H9 (cell line): ENCODE measurements around the gene ATL1. TPM values are rescaled to one million over a fixed set of nuclear protein-coding genes. Genes with fewer than 3 reads are reported as not detected.

ENCODE experiments used
- DNase-seq: peaks from one replicate; pipeline ENCODE4 v3.0.0-alpha.2; 2017
- H2AFZ ChIP-seq: one replicate; pipeline ENCODE4 v1.6.1; 2013; ENCODE audit warnings: mild to moderate bottlenecking, low read length, control low read depth, moderate library complexity
- H2AK5ac ChIP-seq: 2 replicates; pipeline ENCODE4 v1.6.1; 2013; ENCODE audit warnings: low read length, control low read depth, mixed read lengths; ENCODE audit not compliant: insufficient read length
- H2BK120ac ChIP-seq: one replicate; pipeline ENCODE4 v1.6.1; 2013; ENCODE audit warnings: low read depth, mild to moderate bottlenecking, low read length, control low read depth, inconsistent platforms; ENCODE audit not compliant: poor library complexity, severe bottlenecking
- H2BK12ac ChIP-seq: 2 replicates; pipeline ENCODE4 v1.6.1; 2013; ENCODE audit warnings: low read length, control low read depth, mixed read lengths, low read depth; ENCODE audit not compliant: insufficient read length
- H2BK15ac ChIP-seq: 2 replicates; pipeline ENCODE4 v1.6.1; 2013; ENCODE audit warnings: low read depth, low read length, control low read depth
- H2BK20ac ChIP-seq: one replicate; pipeline ENCODE4 v1.6.1; 2013; ENCODE audit warnings: low read depth, mild to moderate bottlenecking, low read length, control low read depth, inconsistent platforms; ENCODE audit not compliant: poor library complexity, severe bottlenecking
- H2BK5ac ChIP-seq: 2 replicates; pipeline ENCODE4 v1.6.1; 2013; ENCODE audit warnings: low read length, control low read depth, mixed read lengths; ENCODE audit not compliant: insufficient read length
- H3K14ac ChIP-seq: 2 replicates; pipeline ENCODE4 v1.6.1; 2013; ENCODE audit warnings: low read length, control low read depth; ENCODE audit not compliant: insufficient read depth
- H3K18ac ChIP-seq: 2 replicates; pipeline ENCODE4 v1.6.1; 2013; ENCODE audit warnings: low read depth, mild to moderate bottlenecking, mixed read lengths, low read length, control low read depth; ENCODE audit not compliant: insufficient read length
- H3K23ac ChIP-seq: 2 replicates; pipeline ENCODE4 v1.6.1; 2013; ENCODE audit warnings: low read length, control low read depth, mixed read lengths, low read depth; ENCODE audit not compliant: insufficient read length
- H3K23me2 ChIP-seq: 2 replicates; pipeline ENCODE4 v1.6.1; 2013; ENCODE audit warnings: low read depth, mild to moderate bottlenecking, mixed read lengths, low read length, control low read depth; ENCODE audit not compliant: insufficient read length, poor library complexity, severe bottlenecking
- H3K27ac ChIP-seq: 2 replicates; pipeline ENCODE4 v1.5.1; 2013; ENCODE audit warnings: low read length, control low read depth, mixed read lengths, low read depth; ENCODE audit not compliant: insufficient read length
- H3K27me3 ChIP-seq: 2 replicates; pipeline ENCODE4 v1.6.1; 2013; ENCODE audit warnings: low read length, control low read depth, inconsistent platforms; ENCODE audit not compliant: insufficient read depth
- H3K4ac ChIP-seq: 2 replicates; pipeline ENCODE4 v1.6.1; 2013; ENCODE audit warnings: low read depth, mild to moderate bottlenecking, control low read depth, inconsistent platforms, low read length, moderate library complexity
- H3K4me1 ChIP-seq: 2 replicates; pipeline ENCODE4 v1.6.1; 2013; ENCODE audit warnings: low read length, control low read depth, inconsistent platforms; ENCODE audit not compliant: insufficient read depth
- H3K4me2 ChIP-seq: 2 replicates; pipeline ENCODE4 v1.6.1; 2013; ENCODE audit warnings: low read length, control low read depth, mixed read lengths; ENCODE audit not compliant: insufficient read length, insufficient read depth
- H3K56ac ChIP-seq: 2 replicates; pipeline ENCODE4 v1.6.1; 2013; ENCODE audit warnings: low read depth, mild to moderate bottlenecking, mixed read lengths, low read length, control low read depth; ENCODE audit not compliant: insufficient read length
- H3K79me1 ChIP-seq: 2 replicates; pipeline ENCODE4 v1.6.1; 2013; ENCODE audit warnings: low read depth, mild to moderate bottlenecking, moderate library complexity, low read length, control low read depth, inconsistent platforms; ENCODE audit not compliant: insufficient read depth, poor library complexity, severe bottlenecking
- H3K79me2 ChIP-seq: 2 replicates; pipeline ENCODE4 v1.6.1; 2013; ENCODE audit warnings: low read length, control low read depth, inconsistent platforms; ENCODE audit not compliant: insufficient read depth
- H3K9ac ChIP-seq: 2 replicates; pipeline ENCODE4 v1.6.1; 2013; ENCODE audit warnings: low read length, control low read depth, mixed read lengths; ENCODE audit not compliant: insufficient read length; ENCODE audit errors: extremely low read depth
- H3K9me3 ChIP-seq: one replicate; pipeline ENCODE4 v1.6.1; 2013; ENCODE audit warnings: low read depth, low read length, inconsistent platforms; ENCODE audit not compliant: control insufficient read depth
- H3T11ph ChIP-seq: one replicate; pipeline ENCODE4 v1.6.1; 2013; ENCODE audit warnings: mild to moderate bottlenecking, low read length, control low read depth, inconsistent platforms
- H4K20me1 ChIP-seq: one replicate; pipeline ENCODE4 v1.6.1; 2013; ENCODE audit not compliant: control insufficient read depth, insufficient read length, insufficient read depth
- H4K5ac ChIP-seq: 2 replicates; pipeline ENCODE4 v1.6.1; 2013; ENCODE audit warnings: low read depth, mild to moderate bottlenecking, mixed read lengths, low read length, control low read depth; ENCODE audit not compliant: insufficient read length
- H4K8ac ChIP-seq: replicated peaks from 2 replicates; pipeline ENCODE4 v1.6.1; 2013; ENCODE audit warnings: low read length, control low read depth, mixed read lengths, low read depth; ENCODE audit not compliant: insufficient read length
- H4K91ac ChIP-seq: 2 replicates; pipeline ENCODE4 v1.6.1; 2013; ENCODE audit warnings: low read depth, mild to moderate bottlenecking, moderate library complexity, mixed read lengths, low read length, control low read depth; ENCODE audit not compliant: insufficient read length
- H3K27ac Mint-ChIP-seq, 3 experiments: 2 replicates in 2 of 3; 3 replicates in 1 of 3; pipeline ENCODE4 v1.8.0; 2020 to 2021; ENCODE audit warnings: mixed read lengths in 3 of 3, mild to moderate bottlenecking in 1 of 3, moderate library complexity in 1 of 3
- H3K27me3 Mint-ChIP-seq: 2 replicates; pipeline ENCODE4 v1.8.0; 2021; ENCODE audit warnings: low read depth, mild to moderate bottlenecking, moderate library complexity, mixed read lengths
- H3K36me3 Mint-ChIP-seq, 3 experiments: 2 replicates in 2 of 3; 3 replicates in 1 of 3; pipeline ENCODE4 v1.8.0; 2020 to 2021; ENCODE audit warnings: low read depth in 3 of 3, mixed read lengths in 3 of 3; ENCODE audit not compliant: insufficient read depth in 1 of 3
- H3K4me1 Mint-ChIP-seq, 2 experiments: 2 replicates each; pipeline ENCODE4 v1.8.0; 2020; ENCODE audit warnings: mixed read lengths in 2 of 2
- H3K4me3 Mint-ChIP-seq, 2 experiments: 2 replicates in 1 of 2; 3 replicates in 1 of 2; pipeline ENCODE4 v1.8.0; 2020 to 2021; ENCODE audit warnings: mild to moderate bottlenecking in 2 of 2, mixed read lengths in 2 of 2, moderate library complexity in 1 of 2
- H3K9me3 Mint-ChIP-seq, 2 experiments: 2 replicates in 1 of 2; 3 replicates in 1 of 2; pipeline ENCODE4 v1.8.0; 2020; ENCODE audit warnings: mild to moderate bottlenecking in 2 of 2, mixed read lengths in 2 of 2, moderate library complexity in 1 of 2
- WGBS: extraction: QIAGEN DNeasy Blood & Tissue Kit; methylation state at CpG from one replicate; pipeline ENCODE4 v1.1.7; 2013; ENCODE audit warnings: missing lambda C conversion rate, low lambda C conversion rate, mixed read lengths; ENCODE audit not compliant: insufficient read length; ENCODE audit errors: extremely low coverage; 5-methylcytosine and 5-hydroxymethylcytosine counted together
- total RNA-seq: library from RNA; stranded (reverse); gene quantifications from 2 replicates; pipeline ENCODE4 v1.2.1, GENCODE V29; 2021
- TF ChIP-seq, protein P1 (sequence below): fragments of 200-600 bp; sonication (generic); conservative IDR thresholded peaks from 3 replicates; pipeline ENCODE4 v1.8.0; 2021; ENCODE audit warnings: antibody characterized with exemption, mild to moderate bottlenecking

Gene ATL1
- total RNA-seq, 1 experiment from 2014 or later = 3.0 TPM

DNA sequence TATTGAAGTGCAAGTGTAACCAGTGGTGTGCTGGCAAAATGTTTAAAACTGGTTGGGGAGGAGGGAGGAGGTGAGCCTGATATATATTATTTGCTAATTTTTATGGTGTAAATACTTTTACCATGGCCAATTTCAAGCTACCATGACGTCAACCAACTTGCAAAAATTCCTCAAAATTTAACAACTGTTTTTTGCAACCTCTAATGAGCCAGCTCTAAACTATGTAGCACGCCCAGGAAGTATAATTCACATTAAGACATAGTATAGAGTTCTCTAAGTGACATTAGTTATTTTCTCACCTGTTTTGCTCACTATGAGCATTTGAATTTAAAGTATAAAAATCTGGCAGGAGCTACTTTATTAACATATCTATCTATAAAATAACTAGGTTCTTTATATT is 41.4 kb downstream of the ATL1 start:
- Mint-ChIP-seq H3K9me3 (no peaks in the 10 kb centered on the region), H3K4me3 (no peak overlapping the region), H3K27me3 (no peaks in the 10 kb centered on the region), H3K4me1 (peaks cover 10 to 17% of the 10 kb centered on the region in 2 experiments), H3K36me3 (no peaks in the 10 kb centered on the region), H3K27ac (no peak overlapping the region)
- H3K18ac ChIP-seq = no peak overlapping the region
- H3K56ac ChIP-seq = no peak overlapping the region
- H3K9ac ChIP-seq = no peak overlapping the region
- no peaks in the 10 kb centered on the region for H3K23me2 ChIP-seq
- no peak overlapping the region for H2BK20ac ChIP-seq
- no peak overlapping the region for H2AK5ac ChIP-seq
- H3T11ph ChIP-seq = no peak overlapping the region
- TF ChIP-seq, protein P1, sequence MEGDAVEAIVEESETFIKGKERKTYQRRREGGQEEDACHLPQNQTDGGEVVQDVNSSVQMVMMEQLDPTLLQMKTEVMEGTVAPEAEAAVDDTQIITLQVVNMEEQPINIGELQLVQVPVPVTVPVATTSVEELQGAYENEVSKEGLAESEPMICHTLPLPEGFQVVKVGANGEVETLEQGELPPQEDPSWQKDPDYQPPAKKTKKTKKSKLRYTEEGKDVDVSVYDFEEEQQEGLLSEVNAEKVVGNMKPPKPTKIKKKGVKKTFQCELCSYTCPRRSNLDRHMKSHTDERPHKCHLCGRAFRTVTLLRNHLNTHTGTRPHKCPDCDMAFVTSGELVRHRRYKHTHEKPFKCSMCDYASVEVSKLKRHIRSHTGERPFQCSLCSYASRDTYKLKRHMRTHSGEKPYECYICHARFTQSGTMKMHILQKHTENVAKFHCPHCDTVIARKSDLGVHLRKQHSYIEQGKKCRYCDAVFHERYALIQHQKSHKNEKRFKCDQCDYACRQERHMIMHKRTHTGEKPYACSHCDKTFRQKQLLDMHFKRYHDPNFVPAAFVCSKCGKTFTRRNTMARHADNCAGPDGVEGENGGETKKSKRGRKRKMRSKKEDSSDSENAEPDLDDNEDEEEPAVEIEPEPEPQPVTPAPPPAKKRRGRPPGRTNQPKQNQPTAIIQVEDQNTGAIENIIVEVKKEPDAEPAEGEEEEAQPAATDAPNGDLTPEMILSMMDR = no peak
- H3K23ac ChIP-seq = no peak overlapping the region
- H2BK5ac ChIP-seq = no peak overlapping the region
- no peaks in the 10 kb centered on the region for H3K79me2 ChIP-seq
- H3K14ac ChIP-seq = no peak overlapping the region
- no peak overlapping the region for H4K5ac ChIP-seq
- no peak overlapping the region for H4K8ac ChIP-seq
- H3K79me1 ChIP-seq = no peaks in the 10 kb centered on the region
- no peaks in the 10 kb centered on the region for H3K4me1 ChIP-seq
- no CpG with 5 or more reads among the region's 2 CpGs for WGBS
- H2BK12ac ChIP-seq = no peak overlapping the region
- H4K20me1 ChIP-seq = no peaks in the 10 kb centered on the region
- H2BK15ac ChIP-seq = no peak overlapping the region
- no peak for DNase-seq
- no peaks in the 10 kb centered on the region for H3K27me3 ChIP-seq
- H3K4me2 ChIP-seq = no peak overlapping the region
- no peak overlapping the region for H2BK120ac ChIP-seq
- no peaks in the 10 kb centered on the region for H3K9me3 ChIP-seq
- H3K4ac ChIP-seq = no peak overlapping the region
- H3K27ac ChIP-seq = no peak overlapping the region
- H4K91ac ChIP-seq = no peak overlapping the region
- H2AFZ ChIP-seq = no peak overlapping the region
